A549 (cell line): ENCODE results near the gene OXNAD1. TPM values are rescaled to one million over a fixed set of nuclear protein-coding genes. Genes with fewer than 3 reads are reported as not detected.

Experiments
- ATAC-seq, 2 experiments: fragments of 200-7000 bp in 1 of 2; fragments of >200 bp in 1 of 2; cut with Nextera tagmentation in 1 of 2; cut with Tn5 transposase in 1 of 2; 3 replicates each; pipeline versions ENCODE4 v1.8.0 to v1.9.1; 2018 to 2020; ENCODE audit warnings: mild to moderate bottlenecking in 1 of 2, moderate library complexity in 1 of 2
- CTCF ChIA-PET: fragments of 300-600 bp; sonication (Branson Sonifier 250); formaldehyde crosslinking; extraction: SDS; loops from one replicate; lab custom pipeline; 2021; ENCODE audit warnings: antibody characterized with exemption, inconsistent platforms; lab: Yijun Ruan, JAX
- POLR2A ChIA-PET: fragments of 350-600 bp; formaldehyde crosslinking; extraction: SDS; loops from one replicate; lab custom pipeline; 2021; ENCODE audit warnings: antibody characterized with exemption, inconsistent platforms; lab: Yijun Ruan, JAX
- DNase-seq, 2 experiments: peaks; one replicate each; pipeline versions ENCODE4 v3.0.0 to v3.0.0-alpha.2; 2011 to 2016; ENCODE audit warnings: low read depth in 1 of 2, low spot score in 1 of 2
- FAIRE-seq: peaks from 2 replicates; lab custom pipeline; 2011; peaks lifted over from hg19 to GRCh38; lab: Jason Lieb, UNC
- H3K27ac ChIP-seq, 2 experiments: fragments of >200 bp; sonication (Bioruptor Twin); formaldehyde crosslinking; 3 replicates each; pipeline ENCODE4 v1.5.1; 2016 to 2017
- H3K4me1 ChIP-seq: fragments of >200 bp; sonication (Bioruptor Twin); formaldehyde crosslinking; 3 replicates; pipeline ENCODE4 v1.6.1; 2016
- H3K4me2 ChIP-seq: fragments of >200 bp; sonication (Bioruptor Twin); formaldehyde crosslinking; 3 replicates; pipeline ENCODE4 v1.6.1; 2016
- H3K4me3 ChIP-seq: fragments of >200 bp; sonication (Bioruptor Twin); formaldehyde crosslinking; 3 replicates; pipeline ENCODE4 v1.5.1; 2016
- H3K9me3 ChIP-seq: fragments of >200 bp; sonication (Bioruptor Twin); formaldehyde crosslinking; 3 replicates; pipeline ENCODE4 v1.6.1; 2016
- CHD2 ChIP-seq: fragments of 150-350 bp; IDR thresholded peaks from 2 replicates; pipeline ENCODE4 v1.6.1; 2014; ENCODE audit warnings: low read length; ENCODE audit not compliant: partially characterized antibody
- EHF ChIP-seq: fragments of 250-450 bp; sonication (Bioruptor Pico); IDR thresholded peaks from 2 replicates; pipeline ENCODE4 v1.5.0; 2020; ENCODE audit warnings: mild to moderate bottlenecking
- EHMT2 ChIP-seq: fragments of 200-600 bp; sonication (generic); IDR thresholded peaks from 2 replicates; pipeline ENCODE4 v1.6.1; 2016; ENCODE audit warnings: antibody characterized with exemption, low read depth, mild to moderate bottlenecking, moderate library complexity
- EP300 ChIP-seq, 2 experiments: fragments of >200 bp; sonication (Bioruptor Twin); formaldehyde crosslinking; IDR thresholded peaks; 2 replicates in 1 of 2; 3 replicates in 1 of 2; pipeline ENCODE4 v1.6.1; 2016 to 2017
- ESRRA ChIP-seq: fragments of 150-350 bp; IDR thresholded peaks from 2 replicates; pipeline ENCODE4 v1.6.1; 2014; ENCODE audit warnings: mild to moderate bottlenecking, low read length, borderline replicate concordance
- FOSL2 ChIP-seq, 2 experiments: fragments of 450-650 bp in 1 of 2; fragments of >200 bp in 1 of 2; sonication (Bioruptor Twin) in 1 of 2; formaldehyde crosslinking; IDR thresholded peaks; 2 replicates each; pipeline versions ENCODE4 v1.5.0 to v1.6.1; 2016 to 2020; ENCODE audit warnings: mild to moderate bottlenecking in 1 of 2, moderate library complexity in 1 of 2
- HOXB13 ChIP-seq: fragments of 250-450 bp; sonication (Bioruptor Pico); IDR thresholded peaks from 2 replicates; pipeline ENCODE4 v1.5.0; 2020; ENCODE audit warnings: low read depth, mild to moderate bottlenecking, moderate library complexity
- JUN ChIP-seq, 2 experiments: fragments of >200 bp; sonication (Bioruptor Twin); formaldehyde crosslinking; IDR thresholded peaks; 2 replicates in 1 of 2; 3 replicates in 1 of 2; pipeline ENCODE4 v1.6.1; 2016 to 2017
- KDM1A ChIP-seq: fragments of 200-600 bp; sonication (generic); IDR thresholded peaks from 2 replicates; pipeline ENCODE4 v1.6.1; 2016; ENCODE audit warnings: low read depth, mild to moderate bottlenecking
- KDM5A ChIP-seq: fragments of 200-600 bp; sonication (generic); IDR thresholded peaks from 2 replicates; pipeline ENCODE4 v1.6.1; 2016; ENCODE audit warnings: antibody characterized with exemption, mild to moderate bottlenecking
- MAZ ChIP-seq: fragments of 150-350 bp; IDR thresholded peaks from 2 replicates; pipeline ENCODE4 v1.6.1; 2014; ENCODE audit warnings: antibody characterized with exemption, low read depth, low read length, borderline replicate concordance
- NR3C1 ChIP-seq: fragments of >200 bp; sonication (Bioruptor Twin); formaldehyde crosslinking; IDR thresholded peaks from 3 replicates; pipeline ENCODE4 v1.6.1; 2017
- POLR2A ChIP-seq: IDR thresholded peaks from 2 replicates; pipeline ENCODE4 v1.6.1; 2012; ENCODE audit warnings: mild to moderate bottlenecking, low read length
- RARB ChIP-seq: fragments of 250-450 bp; sonication (Bioruptor Pico); IDR thresholded peaks from 2 replicates; pipeline ENCODE4 v1.8.0; 2021; ENCODE audit warnings: mild to moderate bottlenecking, moderate library complexity
- RNF2 ChIP-seq: fragments of 200-600 bp; sonication (generic); IDR thresholded peaks from 2 replicates; pipeline ENCODE4 v1.6.1; 2016; ENCODE audit warnings: low read depth, mild to moderate bottlenecking, antibody characterized with exemption, moderate library complexity, borderline replicate concordance
- ZC3H11A ChIP-seq: fragments of 450-650 bp; IDR thresholded peaks from 2 replicates; pipeline ENCODE4 v1.6.1; 2014; ENCODE audit warnings: antibody characterized with exemption, mild to moderate bottlenecking
- ZSCAN20 ChIP-seq: fragments of 250-450 bp; sonication (Bioruptor Pico); IDR thresholded peaks from 2 replicates; pipeline ENCODE4 v1.8.0; 2022; ENCODE audit warnings: mild to moderate bottlenecking, moderate library complexity
- WGBS: methylation state at CpG from one replicate; pipeline ENCODE4 v1.1.6; 2017; ENCODE audit errors: missing lambda C conversion rate; 5-methylcytosine and 5-hydroxymethylcytosine counted together
- polyA plus RNA-seq, 4 experiments: library from polyadenylated mRNA; depleted of rRNA in 3 of 4; stranded (reverse); fragments of >200 nt; fragmentation: RNase III in 1 of 4; extraction: RNeasy Plus Mini Kit Qiagen cat#74134 plus additional on column Dnase treatment in 1 of 4; gene quantifications; 2 replicates in 3 of 4; 3 replicates in 1 of 4; pipeline ENCODE4 v1.2.3, GENCODE V29; 2011 to 2017
- TF ChIP-seq, protein P1 (sequence below): fragments of 250-450 bp; sonication (Bioruptor Pico); IDR thresholded peaks from 2 replicates; pipeline ENCODE4 v1.5.0; 2020; ENCODE audit warnings: low read depth, mild to moderate bottlenecking, moderate library complexity
- TF ChIP-seq, protein P2 (sequence below): fragments of >200 bp; sonication (Bioruptor Twin); formaldehyde crosslinking; IDR thresholded peaks from 3 replicates; pipeline ENCODE4 v1.6.1; 2016
- TF ChIP-seq, protein P3 (sequence below): fragments of 150-350 bp; IDR thresholded peaks from 2 replicates; pipeline ENCODE4 v1.6.1; 2014; ENCODE audit warnings: low read depth, mild to moderate bottlenecking, low read length
- TF ChIP-seq, protein P4 (sequence below): IDR thresholded peaks from 2 replicates; pipeline ENCODE4 v1.6.1; 2012; ENCODE audit warnings: low read depth, borderline replicate concordance
- TF ChIP-seq, protein P5 (sequence below): fragments of 250-450 bp; sonication (Bioruptor Pico); IDR thresholded peaks from 2 replicates; pipeline ENCODE4 v1.5.0; 2021; ENCODE audit warnings: mild to moderate bottlenecking, moderate library complexity, borderline replicate concordance
- TF ChIP-seq, protein P6 (sequence below): fragments of >200 bp; sonication (Bioruptor Twin); formaldehyde crosslinking; IDR thresholded peaks from 2 replicates; pipeline ENCODE4 v1.6.1; 2016
- TF ChIP-seq, protein P7 (sequence below): IDR thresholded peaks from 2 replicates; pipeline ENCODE4 v1.6.1; 2012
- TF ChIP-seq, protein P8 (sequence below): fragments of >200 bp; sonication (Bioruptor Twin); formaldehyde crosslinking; IDR thresholded peaks from 3 replicates; pipeline ENCODE4 v1.5.1; 2016

Gene OXNAD1
- polyA plus RNA-seq, 2 of the 4 experiments (the other 2 are of a cell fraction) = 8.8 to 25.9 TPM

DNA sequence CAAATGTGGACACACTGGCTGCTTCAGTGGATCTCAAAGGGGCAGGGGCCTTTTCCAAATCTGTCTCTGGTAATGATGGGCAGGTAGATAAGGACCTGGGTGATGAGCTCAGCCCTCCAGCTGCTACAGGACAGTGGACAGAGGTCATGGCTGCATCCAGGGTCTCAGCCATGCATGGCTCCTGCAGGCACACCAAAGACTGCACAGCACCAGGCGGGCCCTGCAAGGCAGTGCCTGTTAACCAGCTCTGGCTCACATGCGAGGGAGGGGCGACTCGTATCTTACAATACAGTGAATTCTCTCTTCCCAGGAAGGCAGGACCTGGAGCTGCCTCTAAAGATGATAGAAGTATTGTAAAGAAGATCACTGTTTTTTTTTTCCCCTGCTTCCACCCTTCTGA lies 58.7 kb downstream of the OXNAD1 start:
- no peak for DNase-seq
- no peak for ATAC-seq
- CTCF ChIA-PET = interaction anchor here (0.9 to 1.2 kb wide), 2 partner anchors 33 to 226 kb away, joined by 3 to 4 read pairs; no protein-coding TSS in a partner anchor
- H3K4me1 ChIP-seq = no peaks in the 10 kb centered on the region
- H3K27ac ChIP-seq = no peak overlapping the region
- FAIRE-seq = no peak
- no peak overlapping the region for H3K4me3 ChIP-seq
- H3K4me2 ChIP-seq = no peak overlapping the region
- TF ChIP-seq POLR2A (no peak), FOSL2 (IDR thresholded peaks at IDR 0.05) (no peak), FOSL2 (CRISPR knock-in tag; IDR thresholded peaks at IDR 0.05) (no peak), RNF2 (no peak), EP300 (IDR thresholded peaks at IDR 0.05) (no peak), MAZ (no peak), KDM1A (no peak), ESRRA (no peak), ZC3H11A (no peak), HOXB13 (CRISPR knock-in tag) (no peak), JUN (IDR thresholded peaks at IDR 0.05) (no peak), NR3C1 (no peak), KDM5A (no peak)
- TF ChIP-seq, protein P1, sequence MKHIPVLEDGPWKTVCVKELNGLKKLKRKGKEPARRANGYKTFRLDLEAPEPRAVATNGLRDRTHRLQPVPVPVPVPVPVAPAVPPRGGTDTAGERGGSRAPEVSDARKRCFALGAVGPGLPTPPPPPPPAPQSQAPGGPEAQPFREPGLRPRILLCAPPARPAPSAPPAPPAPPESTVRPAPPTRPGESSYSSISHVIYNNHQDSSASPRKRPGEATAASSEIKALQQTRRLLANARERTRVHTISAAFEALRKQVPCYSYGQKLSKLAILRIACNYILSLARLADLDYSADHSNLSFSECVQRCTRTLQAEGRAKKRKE (CRISPR knock-in tag) = no peak
- TF ChIP-seq, protein P2, sequence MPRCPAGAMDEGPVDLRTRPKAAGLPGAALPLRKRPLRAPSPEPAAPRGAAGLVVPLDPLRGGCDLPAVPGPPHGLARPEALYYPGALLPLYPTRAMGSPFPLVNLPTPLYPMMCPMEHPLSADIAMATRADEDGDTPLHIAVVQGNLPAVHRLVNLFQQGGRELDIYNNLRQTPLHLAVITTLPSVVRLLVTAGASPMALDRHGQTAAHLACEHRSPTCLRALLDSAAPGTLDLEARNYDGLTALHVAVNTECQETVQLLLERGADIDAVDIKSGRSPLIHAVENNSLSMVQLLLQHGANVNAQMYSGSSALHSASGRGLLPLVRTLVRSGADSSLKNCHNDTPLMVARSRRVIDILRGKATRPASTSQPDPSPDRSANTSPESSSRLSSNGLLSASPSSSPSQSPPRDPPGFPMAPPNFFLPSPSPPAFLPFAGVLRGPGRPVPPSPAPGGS = no peak
- TF ChIP-seq, protein P3, sequence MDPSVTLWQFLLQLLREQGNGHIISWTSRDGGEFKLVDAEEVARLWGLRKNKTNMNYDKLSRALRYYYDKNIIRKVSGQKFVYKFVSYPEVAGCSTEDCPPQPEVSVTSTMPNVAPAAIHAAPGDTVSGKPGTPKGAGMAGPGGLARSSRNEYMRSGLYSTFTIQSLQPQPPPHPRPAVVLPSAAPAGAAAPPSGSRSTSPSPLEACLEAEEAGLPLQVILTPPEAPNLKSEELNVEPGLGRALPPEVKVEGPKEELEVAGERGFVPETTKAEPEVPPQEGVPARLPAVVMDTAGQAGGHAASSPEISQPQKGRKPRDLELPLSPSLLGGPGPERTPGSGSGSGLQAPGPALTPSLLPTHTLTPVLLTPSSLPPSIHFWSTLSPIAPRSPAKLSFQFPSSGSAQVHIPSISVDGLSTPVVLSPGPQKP = no peak
- TF ChIP-seq, protein P4, sequence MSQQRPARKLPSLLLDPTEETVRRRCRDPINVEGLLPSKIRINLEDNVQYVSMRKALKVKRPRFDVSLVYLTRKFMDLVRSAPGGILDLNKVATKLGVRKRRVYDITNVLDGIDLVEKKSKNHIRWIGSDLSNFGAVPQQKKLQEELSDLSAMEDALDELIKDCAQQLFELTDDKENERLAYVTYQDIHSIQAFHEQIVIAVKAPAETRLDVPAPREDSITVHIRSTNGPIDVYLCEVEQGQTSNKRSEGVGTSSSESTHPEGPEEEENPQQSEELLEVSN = no peak
- TF ChIP-seq, protein P5, sequence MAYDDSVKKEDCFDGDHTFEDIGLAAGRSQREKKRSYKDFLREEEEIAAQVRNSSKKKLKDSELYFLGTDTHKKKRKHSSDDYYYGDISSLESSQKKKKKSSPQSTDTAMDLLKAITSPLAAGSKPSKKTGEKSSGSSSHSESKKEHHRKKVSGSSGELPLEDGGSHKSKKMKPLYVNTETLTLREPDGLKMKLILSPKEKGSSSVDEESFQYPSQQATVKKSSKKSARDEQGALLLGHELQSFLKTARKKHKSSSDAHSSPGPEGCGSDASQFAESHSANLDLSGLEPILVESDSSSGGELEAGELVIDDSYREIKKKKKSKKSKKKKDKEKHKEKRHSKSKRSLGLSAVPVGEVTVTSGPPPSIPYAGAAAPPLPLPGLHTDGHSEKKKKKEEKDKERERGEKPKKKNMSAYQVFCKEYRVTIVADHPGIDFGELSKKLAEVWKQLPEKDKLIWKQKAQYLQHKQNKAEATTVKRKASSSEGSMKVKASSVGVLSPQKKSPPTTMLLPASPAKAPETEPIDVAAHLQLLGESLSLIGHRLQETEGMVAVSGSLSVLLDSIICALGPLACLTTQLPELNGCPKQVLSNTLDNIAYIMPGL (CRISPR knock-in tag) = no peak
- TF ChIP-seq, protein P6, sequence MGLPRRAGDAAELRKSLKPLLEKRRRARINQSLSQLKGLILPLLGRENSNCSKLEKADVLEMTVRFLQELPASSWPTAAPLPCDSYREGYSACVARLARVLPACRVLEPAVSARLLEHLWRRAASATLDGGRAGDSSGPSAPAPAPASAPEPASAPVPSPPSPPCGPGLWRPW = no peak
- TF ChIP-seq, protein P7, sequence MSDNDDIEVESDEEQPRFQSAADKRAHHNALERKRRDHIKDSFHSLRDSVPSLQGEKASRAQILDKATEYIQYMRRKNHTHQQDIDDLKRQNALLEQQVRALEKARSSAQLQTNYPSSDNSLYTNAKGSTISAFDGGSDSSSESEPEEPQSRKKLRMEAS = no peak
- WGBS = 77% methylated on average over 4 of the region's 4 CpGs
- POLR2A ChIA-PET = no interaction called here
- no peaks in the 10 kb centered on the region for H3K9me3 ChIP-seq

DNA sequence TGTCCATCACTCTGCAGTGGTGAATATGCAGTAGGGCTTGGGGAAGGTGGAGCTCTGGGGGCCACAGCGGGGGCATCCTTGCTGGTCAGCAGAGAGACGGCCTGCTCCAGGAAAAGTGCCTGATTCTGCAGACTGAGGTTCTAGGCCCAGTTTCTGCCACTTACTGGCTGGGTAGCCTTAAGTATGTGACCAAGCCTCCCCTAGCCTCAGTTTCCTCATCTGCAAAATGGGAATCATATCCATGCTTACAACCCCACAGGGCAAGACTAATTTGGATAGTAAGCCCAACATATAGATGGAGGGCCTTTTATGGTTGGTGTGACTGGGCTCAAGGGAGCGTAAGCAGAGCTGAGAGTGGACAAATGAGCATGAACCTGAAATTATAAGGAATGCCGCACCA lies 60.8 kb downstream of the OXNAD1 start:
- Histone ChIP-seq H3K9me3 (peaks cover under 1% of the 10 kb centered on the region; the same call in 2 of the 3 replicates), H3K4me2 (no peak overlapping the region), H3K27ac (no peak overlapping the region), H3K4me3 (no peak overlapping the region), H3K4me1 (no peaks in the 10 kb centered on the region)
- FAIRE-seq = no peak
- ATAC-seq = no peak
- ChIA-PET CTCF (interaction anchor here (1.8 kb wide), 1 partner anchor 19 kb away, joined by 5 read pairs; no protein-coding TSS in a partner anchor), POLR2A (no interaction called here)
- no peak for DNase-seq
- WGBS = 95% methylated on average over 4 of the region's 4 CpGs
- TF ChIP-seq, protein P8, sequence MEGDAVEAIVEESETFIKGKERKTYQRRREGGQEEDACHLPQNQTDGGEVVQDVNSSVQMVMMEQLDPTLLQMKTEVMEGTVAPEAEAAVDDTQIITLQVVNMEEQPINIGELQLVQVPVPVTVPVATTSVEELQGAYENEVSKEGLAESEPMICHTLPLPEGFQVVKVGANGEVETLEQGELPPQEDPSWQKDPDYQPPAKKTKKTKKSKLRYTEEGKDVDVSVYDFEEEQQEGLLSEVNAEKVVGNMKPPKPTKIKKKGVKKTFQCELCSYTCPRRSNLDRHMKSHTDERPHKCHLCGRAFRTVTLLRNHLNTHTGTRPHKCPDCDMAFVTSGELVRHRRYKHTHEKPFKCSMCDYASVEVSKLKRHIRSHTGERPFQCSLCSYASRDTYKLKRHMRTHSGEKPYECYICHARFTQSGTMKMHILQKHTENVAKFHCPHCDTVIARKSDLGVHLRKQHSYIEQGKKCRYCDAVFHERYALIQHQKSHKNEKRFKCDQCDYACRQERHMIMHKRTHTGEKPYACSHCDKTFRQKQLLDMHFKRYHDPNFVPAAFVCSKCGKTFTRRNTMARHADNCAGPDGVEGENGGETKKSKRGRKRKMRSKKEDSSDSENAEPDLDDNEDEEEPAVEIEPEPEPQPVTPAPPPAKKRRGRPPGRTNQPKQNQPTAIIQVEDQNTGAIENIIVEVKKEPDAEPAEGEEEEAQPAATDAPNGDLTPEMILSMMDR = no peak
- TF ChIP-seq EHMT2 = no peak
- TF ChIP-seq RARB (CRISPR knock-in tag) = no peak
- TF ChIP-seq ZC3H11A = no peak
- TF ChIP-seq POLR2A = no peak
- TF ChIP-seq EHF = no peak
- TF ChIP-seq, protein P2 = no peak
- no peak for TF ChIP-seq ZSCAN20
- TF ChIP-seq KDM5A = no peak
- TF ChIP-seq, protein P5 (CRISPR knock-in tag) = no peak
- no peak for TF ChIP-seq CHD2
